Stimulated activated CD4-positive, alpha-beta T cell treated with anti-CD3 and anti-CD28 coated beads, Interleukin-4, amount 100 ng/mL, for 1 hour (primary cell): Measurements from ENCODE around the gene REV3L.

ENCODE experiments used
- DNase-seq: peaks from one replicate; pipeline ENCODE4 v3.0.0-alpha.2; 2020

Gene REV3L

DNA sequence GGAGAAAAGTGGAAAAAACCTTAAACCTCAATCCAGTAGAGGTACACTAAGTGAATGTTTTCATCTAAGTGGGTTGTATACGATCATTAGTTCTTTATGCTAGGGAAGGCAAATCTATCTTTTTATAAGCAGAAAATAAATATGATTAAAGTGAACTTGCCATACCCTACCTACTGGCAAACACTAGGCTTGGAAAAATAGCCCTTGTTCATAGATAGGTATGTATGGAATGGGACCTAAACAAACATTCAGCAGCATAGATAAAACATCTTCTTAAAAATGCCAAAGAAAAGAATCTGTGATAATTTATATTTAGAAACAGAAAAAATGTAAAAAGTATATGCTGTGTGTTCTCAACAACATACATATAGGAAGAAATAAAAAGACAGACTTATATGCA lies 18.8 kb downstream of the REV3L start:
- no peak for DNase-seq

- DNase-seq, result no peak
Observed at GRCh38 chr6:111462770-111463391, 20.1 kb downstream of the REV3L start.

DNA sequence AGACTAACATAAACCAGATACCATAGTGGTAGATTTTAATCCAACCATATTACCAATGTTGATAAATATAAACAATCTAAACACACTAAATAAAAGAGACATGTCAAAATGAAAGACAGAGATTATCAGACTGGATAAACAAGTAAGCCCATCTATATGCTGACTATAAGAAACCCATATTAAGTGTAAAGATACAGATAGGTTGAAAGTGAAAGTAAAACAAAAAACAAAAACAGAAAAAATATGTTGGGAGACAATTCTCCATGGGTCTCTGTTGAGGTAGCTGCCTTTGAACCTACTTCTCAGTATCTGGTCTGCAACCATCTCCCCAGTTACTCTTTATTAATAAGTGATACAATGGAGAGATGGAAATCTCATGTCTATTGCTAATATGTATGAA lies 21.2 kb downstream of the REV3L start:
- no peak for DNase-seq

GRCh38 chr6:111458670-111459232 lies 24.3 kb downstream of the REV3L start:
- DNase-seq, result no peak

DNA sequence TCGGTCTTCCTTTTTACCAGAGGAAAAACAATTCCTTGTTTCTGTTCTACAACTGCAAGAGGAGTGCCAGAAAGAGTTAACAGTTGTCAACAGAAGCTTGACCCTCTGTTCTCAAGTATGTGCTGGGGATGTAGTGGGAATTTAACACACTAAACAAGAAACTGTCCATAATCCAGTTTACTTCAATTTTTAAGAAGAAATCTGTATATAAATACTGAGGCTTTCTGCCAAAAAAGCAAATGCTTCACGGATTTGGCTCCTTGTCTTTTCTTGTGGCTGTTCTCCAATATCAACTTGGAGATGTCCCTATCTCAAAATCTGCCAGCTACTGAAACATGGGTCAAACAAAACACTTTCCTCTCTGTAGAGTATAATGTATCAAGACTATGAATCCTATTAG lies 26.8 kb downstream of the REV3L start:
- no peak for DNase-seq

DNA sequence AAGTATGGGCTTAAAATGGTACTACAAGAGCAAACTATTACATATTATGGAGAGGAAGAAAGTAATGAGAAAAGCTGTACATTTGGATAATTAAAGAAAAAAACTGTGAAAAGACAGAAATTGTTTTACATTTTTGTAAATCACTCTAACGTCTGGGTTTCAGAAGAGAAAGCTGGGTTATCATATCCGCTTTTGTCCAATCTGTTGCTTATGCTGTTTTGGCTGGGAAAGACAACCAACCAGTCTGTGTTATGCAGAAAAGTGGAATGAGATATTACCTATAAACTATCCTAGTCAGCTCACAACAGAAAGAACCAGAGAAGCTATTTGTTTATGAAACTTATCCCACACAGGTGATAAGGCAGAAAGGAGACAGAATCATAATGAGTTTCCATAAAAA lies 32.4 kb downstream of the REV3L start:
- DNase-seq, result no peak

DNA sequence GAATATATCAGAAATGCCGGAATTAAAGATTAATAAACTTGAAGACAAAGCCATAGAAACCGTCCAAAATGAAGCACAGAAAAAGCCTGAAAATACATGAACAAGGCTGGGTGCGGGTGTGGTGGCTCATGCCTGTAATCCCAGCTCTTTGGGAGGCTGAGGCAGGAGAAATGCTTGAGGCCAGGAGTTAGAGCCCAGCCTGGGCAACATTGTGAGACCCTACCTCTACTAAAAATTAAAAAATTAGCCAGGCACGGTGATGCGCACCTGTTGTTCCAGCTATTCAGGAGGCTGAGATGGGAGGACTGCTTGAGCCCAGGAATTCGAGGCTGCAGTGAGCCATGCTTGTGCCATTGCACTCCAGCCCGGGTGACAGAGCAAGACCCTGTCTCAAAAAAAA lies 32.9 kb downstream of the REV3L start:
- no peak for DNase-seq

DNA sequence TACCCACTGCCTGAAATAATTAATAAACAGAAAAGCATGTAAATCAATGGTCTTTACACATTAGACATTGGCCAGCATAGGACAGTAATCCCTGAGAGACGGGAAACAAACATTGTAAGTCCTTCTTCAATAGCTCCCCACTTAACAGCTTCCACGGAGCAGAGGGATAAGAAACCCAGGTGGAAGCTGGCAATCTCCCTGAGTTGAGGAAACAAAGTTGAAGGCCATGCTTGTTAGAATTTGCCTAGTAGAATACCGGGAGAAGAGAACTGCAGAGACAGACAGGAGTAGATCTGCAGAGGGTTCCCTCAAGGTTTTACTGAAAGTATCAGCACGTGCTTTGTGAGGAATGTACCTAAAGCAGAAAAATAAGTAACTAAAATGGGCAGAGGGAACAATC lies 33.9 kb downstream of the REV3L start:
- DNase-seq, result no peak

- no peak for DNase-seq
Observed at GRCh38 chr6:111447051-111447450, 36.0 kb downstream of the REV3L start.

DNA sequence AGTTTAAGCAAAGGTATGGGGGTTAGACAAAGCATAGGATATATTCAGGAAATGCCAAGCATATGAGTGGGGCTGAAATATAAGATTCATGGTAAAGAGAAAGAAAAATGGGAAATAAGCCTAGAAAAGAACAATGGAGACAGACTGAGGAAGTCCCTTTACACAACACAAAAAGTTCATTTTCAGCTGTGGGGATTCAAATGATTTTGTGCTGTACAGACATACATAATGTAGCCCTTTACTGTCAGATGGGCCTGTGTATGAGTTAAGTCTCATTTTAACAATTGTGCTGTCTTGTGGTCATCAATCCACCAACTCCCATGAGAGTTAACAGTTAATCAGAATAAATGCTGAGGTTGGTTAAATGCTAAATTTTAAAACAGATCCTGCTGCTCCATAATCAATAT lies 37.2 kb downstream of the REV3L start:
- DNase-seq, result no peak

DNA sequence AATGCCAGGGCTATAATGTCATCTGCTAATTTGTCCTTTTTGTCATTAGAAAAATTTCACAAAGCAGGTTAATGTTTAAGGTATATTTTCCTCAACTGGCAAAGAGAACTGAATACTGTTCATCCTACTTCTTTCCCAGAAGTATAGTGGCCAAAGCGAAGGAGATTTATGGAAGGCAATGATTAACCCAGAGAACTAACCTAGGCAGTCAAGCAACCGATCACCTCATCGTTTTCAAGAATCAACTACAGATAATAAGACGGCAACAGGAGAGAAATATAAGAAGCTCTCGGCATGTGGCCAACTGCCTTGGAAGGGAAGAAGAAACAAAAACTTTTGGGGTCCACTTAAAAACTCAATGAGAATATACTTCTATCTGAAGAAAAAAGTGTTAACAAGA lies 38.2 kb downstream of the REV3L start:
- DNase-seq, result no peak

DNA sequence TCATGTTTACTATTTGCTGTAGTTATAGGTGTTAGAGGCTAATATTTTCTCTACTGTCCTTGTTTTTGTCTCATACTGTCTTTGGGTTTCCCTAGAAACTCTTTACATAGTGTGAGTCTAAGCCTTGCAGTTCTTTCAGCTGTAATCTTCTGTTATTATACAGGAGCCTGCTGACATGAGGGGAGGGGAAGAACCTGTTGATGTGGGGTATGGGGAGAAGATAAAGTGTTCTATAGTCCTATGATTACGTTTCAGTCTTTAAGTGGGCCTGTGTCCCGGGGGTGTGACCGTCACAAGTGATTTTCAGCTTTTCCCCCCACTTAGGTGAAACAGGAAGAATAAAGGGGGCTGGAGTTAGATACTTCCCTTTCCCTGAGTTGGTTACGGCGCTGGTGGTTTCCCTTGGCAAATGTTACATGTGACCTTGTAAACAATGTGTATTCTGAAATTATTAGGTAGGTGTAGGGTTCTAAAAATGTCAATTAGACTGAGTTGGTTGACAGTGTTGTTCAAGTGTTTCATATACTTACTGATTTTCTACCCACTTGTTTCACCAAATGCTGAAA lies 41.3 kb downstream of the REV3L start:
- no peak for DNase-seq

DNA sequence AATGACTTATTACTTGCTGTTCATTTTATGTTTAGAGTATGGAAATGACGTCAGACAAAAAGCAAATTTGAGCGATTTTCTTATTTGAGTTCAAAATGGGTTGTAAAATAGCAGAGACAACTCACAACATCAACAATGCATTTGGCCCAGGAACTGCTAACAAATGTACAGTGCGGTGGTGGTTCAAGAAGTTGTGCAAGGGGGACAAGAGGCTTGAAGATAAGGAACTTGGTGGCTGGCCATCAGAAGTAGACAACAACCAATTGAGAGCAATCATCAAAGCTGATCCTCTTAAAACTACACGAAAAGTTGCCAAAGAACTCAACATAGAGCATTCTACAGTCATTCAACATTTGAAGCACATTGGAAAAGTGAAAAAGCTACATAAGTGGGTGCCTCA lies 43.8 kb downstream of the REV3L start:
- DNase-seq, result no peak

DNA sequence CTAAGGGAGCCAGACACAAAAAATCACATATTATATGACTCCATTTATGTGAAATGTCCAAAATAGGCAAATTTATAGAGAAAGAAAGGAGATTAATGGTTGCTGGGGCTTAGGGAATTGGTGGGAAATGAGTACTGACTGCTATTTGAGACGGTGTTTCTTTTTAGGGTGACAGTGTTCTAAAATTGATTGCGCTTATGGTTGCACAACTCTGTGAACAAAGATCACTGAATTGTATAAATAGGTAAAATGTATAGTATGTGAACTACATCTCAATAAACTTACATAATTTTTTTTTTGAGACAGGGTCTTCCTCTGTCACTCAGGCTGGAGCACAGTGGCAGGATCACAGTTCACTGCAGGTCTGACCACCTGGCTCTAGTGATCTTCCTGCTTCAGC lies 45.4 kb downstream of the REV3L start:
- DNase-seq, result no peak

GRCh38 chr6:111432511-111432910 lies 50.5 kb downstream of the REV3L start:
- DNase-seq, result no peak

DNA sequence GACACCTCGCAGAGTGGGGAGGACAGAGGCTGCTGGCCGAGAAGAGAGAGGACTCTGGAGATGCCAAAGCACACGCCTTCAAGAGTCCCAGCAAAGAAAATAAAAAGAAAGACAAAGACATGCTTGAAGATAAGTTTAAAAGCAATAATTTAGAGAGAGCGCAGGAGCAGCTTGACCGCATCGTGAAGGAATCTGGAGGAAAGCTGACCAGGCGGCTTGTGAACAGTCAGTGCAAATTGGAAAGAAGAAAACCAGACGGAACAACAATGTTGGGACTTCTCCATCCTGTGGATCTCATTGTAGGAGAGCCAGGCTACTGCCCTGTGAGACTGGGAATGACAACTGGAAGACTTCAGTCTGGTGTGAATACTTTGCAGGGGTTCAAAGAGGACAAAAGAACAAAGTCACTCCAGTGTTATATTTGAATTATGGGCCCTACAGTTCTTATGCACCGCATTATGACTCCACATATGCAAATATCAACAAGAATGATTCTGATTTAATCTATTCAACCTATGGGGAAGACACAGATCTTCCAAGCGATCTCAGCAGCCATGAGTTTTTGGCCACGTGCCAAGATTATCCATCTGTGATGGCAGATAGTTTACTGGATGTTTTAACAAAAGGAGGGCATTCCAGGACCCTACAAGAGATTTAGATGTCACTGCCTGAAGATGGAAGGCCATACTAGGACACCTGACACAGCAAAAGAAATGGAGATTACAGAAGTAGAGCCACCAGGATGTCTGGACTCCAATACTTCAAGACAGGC lies 52.2 kb downstream of the REV3L start:
- DNase-seq, result no peak

DNA sequence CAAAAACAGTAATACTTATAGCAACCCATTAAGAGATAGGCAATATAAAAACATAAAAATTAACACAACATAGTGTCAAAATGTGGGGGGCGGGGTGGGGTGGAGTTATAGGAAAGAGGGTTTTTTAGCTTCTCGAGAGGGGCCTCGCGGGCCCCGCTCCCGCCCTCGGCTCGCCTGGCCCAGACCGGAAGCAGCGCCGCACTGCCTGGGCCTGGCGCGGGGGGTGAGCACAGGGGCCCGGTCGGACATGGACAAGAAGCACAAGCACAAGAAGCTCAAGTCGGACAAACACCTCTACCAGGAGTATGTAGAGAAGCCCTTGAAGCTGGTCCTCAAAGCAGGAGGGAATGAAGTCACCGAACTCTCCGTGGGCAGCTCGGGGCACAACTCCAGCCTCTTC lies 53.4 kb downstream of the REV3L start:
- DNase-seq, result no peak

- DNase-seq, result no peak
Observed at GRCh38 chr6:111428811-111429210, 54.2 kb downstream of the REV3L start.

DNA sequence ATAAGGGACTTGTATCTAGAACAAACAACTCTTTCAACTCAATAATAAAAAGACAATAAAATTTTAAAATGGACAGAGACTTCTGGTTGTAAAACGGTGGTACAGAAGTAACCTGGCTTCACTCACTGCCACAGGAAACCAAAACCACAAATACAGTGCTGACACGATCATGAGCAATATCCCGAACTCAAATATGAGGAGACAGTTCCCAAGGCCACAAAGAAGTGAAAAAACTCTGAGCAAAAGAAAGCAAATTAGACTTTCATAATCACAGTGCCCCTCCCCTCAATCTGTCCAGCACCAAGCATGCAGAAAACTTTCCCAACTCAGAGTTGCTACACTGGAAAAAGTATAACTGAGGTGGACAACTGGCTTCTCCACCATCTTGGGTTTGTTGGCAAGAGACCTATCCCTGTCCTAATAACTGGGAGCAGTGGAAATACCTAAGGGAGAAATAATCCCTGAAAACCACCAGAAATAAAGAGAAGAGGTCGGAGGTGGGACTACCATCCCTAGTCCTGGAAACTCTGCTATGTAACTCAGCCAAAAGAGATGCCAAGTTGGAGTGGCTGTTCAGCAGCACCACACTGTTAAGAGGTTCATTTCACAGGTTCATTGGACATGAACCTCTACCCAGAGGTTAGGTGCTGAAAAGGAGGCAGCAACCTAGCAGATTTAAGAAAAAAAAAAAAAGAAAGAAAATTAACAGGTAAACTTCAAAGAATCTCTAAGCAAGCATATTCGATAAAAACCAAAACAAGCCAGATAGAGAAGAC lies 55.5 kb downstream of the REV3L start:
- DNase-seq, result no peak

DNA sequence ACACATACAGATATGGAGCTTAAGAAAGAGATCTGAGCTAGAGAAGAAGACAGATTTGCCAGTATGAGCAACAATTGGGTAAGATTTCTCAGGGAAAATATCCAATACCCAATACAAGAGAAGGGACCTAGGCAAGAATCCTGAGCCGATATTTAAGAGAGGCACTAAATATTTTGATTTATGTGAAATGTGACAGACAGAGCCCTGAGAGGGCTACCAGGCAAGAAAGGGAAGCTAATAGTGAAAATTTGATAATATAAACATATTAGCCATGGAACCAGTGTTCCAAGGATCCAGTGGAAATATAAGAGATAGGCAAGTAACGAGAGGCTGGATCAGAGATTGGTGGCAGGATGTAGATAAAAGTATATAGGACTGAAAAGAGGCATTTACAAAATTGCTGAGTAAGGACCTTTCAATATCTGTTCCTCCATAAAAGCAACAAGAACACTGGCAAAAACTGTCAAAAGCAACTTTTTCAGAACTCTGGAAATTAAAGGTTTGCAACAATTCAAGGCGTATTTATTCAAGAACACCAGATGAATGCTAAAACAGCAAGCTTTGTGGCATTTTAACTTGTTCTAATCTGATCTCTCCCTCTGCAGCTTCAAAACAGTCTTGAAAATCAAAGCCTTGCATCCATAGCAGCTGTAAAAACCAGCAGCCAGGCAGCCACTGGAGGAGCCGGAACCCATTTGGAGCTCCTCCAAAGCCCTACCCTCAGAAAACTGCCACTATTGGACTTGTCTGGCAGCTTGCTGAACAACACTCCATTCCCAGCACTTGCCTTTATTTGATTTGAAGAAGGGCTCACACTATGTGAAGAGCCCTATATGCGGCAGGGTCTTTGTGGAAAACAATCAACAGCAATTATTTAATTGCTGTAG lies 58.8 kb downstream of the REV3L start:
- DNase-seq, result no peak

DNA sequence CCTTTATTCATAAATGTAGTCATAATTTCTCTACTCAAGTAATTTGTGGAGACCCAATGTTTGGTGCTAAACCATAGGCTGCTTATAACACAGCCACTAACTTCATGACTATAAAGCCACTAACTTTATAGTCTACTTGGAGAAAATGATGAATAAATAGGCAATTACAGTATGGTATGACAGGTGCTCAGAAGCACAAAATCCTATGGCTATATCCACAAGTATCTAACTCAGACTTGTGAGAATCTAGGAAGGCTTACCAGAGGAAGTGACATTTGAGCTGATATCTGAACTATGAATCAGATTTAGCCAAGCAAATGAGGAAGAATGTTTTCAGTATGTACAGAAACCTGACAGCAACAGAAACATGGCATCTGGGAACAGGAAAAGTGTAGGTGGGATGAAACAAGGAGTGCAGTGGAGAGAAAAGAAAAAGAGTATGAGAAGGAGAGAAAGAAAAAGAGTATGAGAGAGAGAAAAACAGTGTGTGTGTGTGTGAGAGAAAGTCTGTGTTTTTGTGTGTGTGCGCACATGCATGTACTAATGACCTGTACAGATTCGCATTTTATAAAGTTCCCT lies 59.9 kb downstream of the REV3L start:
- DNase-seq, result no peak
